H1 (cell line): ENCODE measurements around the gene ANK3. TPM values are rescaled to one million over a fixed set of nuclear protein-coding genes. Genes with fewer than 3 reads are reported as not detected.

Experiments used
- CTCF ChIA-PET: fragments of 300-600 bp; sonication (Branson Sonifier 250); formaldehyde crosslinking; loops from one replicate; lab custom pipeline; 2021; ENCODE audit not compliant: partially characterized antibody; lab: Charles Lee
- POLR2A ChIA-PET: fragments of 300-600 bp; sonication (Branson Sonifier 250); formaldehyde crosslinking; loops from one replicate; lab custom pipeline; 2021; ENCODE audit warnings: inconsistent platforms; ENCODE audit not compliant: partially characterized antibody; lab: Charles Lee
- DNase-seq, 2 experiments: peaks; one replicate each; pipeline versions ENCODE4 v3.0.0 to v3.0.0-alpha.2; 2010 to 2022; ENCODE audit warnings: low spot score in 2 of 2, low read depth in 1 of 2, mixed read lengths in 1 of 2
- FAIRE-seq: peaks from 2 replicates; lab custom pipeline; 2011; peaks lifted over from hg19 to GRCh38; lab: Jason Lieb, UNC
- H2AFZ ChIP-seq: 2 replicates; pipeline ENCODE4 v1.8.1; 2012; ENCODE audit warnings: low read length, inconsistent platforms
- H2AK5ac ChIP-seq: 2 replicates; pipeline ENCODE4 v1.6.1; 2013; ENCODE audit warnings: low read depth, low read length
- H2BK120ac ChIP-seq: replicated peaks from 2 replicates; pipeline ENCODE3; 2013; ENCODE audit warnings: low read depth, low read length, inconsistent platforms
- H2BK12ac ChIP-seq: 2 replicates; pipeline ENCODE4 v1.6.1; 2013; ENCODE audit warnings: low read depth, low read length
- H2BK15ac ChIP-seq: 2 replicates; pipeline ENCODE4 v1.6.1; 2013; ENCODE audit warnings: low read length
- H2BK20ac ChIP-seq: 2 replicates; pipeline ENCODE4 v1.6.1; 2013; ENCODE audit warnings: low read length
- H2BK5ac ChIP-seq: 2 replicates; pipeline ENCODE4 v1.6.1; 2013; ENCODE audit warnings: low read depth, low read length
- H3K14ac ChIP-seq: 2 replicates; pipeline ENCODE4 v1.6.1; 2013; ENCODE audit warnings: inconsistent platforms; ENCODE audit not compliant: insufficient read length
- H3K18ac ChIP-seq: 2 replicates; pipeline ENCODE4 v1.6.1; 2013; ENCODE audit warnings: low read length; ENCODE audit errors: extremely low read depth
- H3K23ac ChIP-seq: 2 replicates; pipeline ENCODE4 v1.6.1; 2013; ENCODE audit warnings: inconsistent platforms; ENCODE audit not compliant: insufficient read length
- H3K23me2 ChIP-seq: 2 replicates; pipeline ENCODE4 v1.6.1; 2013; ENCODE audit warnings: low read depth, low read length
- H3K27ac ChIP-seq: 2 replicates; pipeline ENCODE4 v1.6.1; 2011; ENCODE audit warnings: low read depth, low read length, inconsistent platforms
- H3K27me3 ChIP-seq, 4 experiments: replicated peaks in 1 of 4; 1 replicate in 1 of 4; 2 replicates in 3 of 4; pipeline versions ENCODE4 v1.6.1 to v1.8.1; 2011 to 2013; ENCODE audit warnings: low read length in 3 of 4, mild to moderate bottlenecking in 3 of 4, inconsistent platforms in 2 of 4, mixed read lengths in 2 of 4, moderate library complexity in 1 of 4; ENCODE audit not compliant: control insufficient read depth in 3 of 4, insufficient read depth in 3 of 4; ENCODE audit errors: extremely low read depth in 1 of 4
- H3K36me3 ChIP-seq, 4 experiments: 2 replicates each; pipeline versions ENCODE4 v1.6.1 to v1.8.1; 2011 to 2013; ENCODE audit warnings: mild to moderate bottlenecking in 4 of 4, low read length in 3 of 4, moderate library complexity in 2 of 4, control low read depth in 1 of 4, inconsistent platforms in 1 of 4; ENCODE audit not compliant: insufficient read depth in 4 of 4, control insufficient read depth in 2 of 4
- H3K4ac ChIP-seq: replicated peaks from 2 replicates; pipeline ENCODE3; 2013; ENCODE audit warnings: low read length, low read depth, mixed read lengths, inconsistent platforms; ENCODE audit not compliant: insufficient read length
- H3K4me1 ChIP-seq, 4 experiments: replicated peaks in 1 of 4; 1 replicate in 1 of 4; 2 replicates in 3 of 4; pipeline versions ENCODE4 v1.6.1 to v1.8.1; 2011 to 2013; ENCODE audit warnings: low read length in 3 of 4, inconsistent platforms in 2 of 4, mixed read lengths in 1 of 4; ENCODE audit not compliant: insufficient read depth in 4 of 4, control insufficient read depth in 3 of 4
- H3K4me2 ChIP-seq, 2 experiments: 2 replicates each; pipeline versions ENCODE4 v1.6.1 to v1.8.1; 2011 to 2013; ENCODE audit warnings: low read depth in 2 of 2, low read length in 2 of 2, control low read depth in 1 of 2, inconsistent platforms in 1 of 2, mild to moderate bottlenecking in 1 of 2; ENCODE audit not compliant: insufficient read depth in 1 of 2
- H3K4me3 ChIP-seq, 4 experiments: fragments of 200-600, 300-600 bp in 1 of 4; sonication (generic), shearing (Covaris generic), sonication (Bioruptor Twin) in 1 of 4; 2 replicates each; pipeline versions ENCODE4 v1.5.1 to v1.8.1; 2011 to 2016; ENCODE audit warnings: low read length in 4 of 4, low read depth in 3 of 4, control low read depth in 2 of 4, inconsistent platforms in 2 of 4, mild to moderate bottlenecking in 2 of 4, mixed read lengths in 1 of 4, moderate library complexity in 1 of 4; ENCODE audit not compliant: insufficient read depth in 2 of 4; ENCODE audit errors: extremely low read depth in 1 of 4
- H3K56ac ChIP-seq: replicated peaks from 2 replicates; pipeline ENCODE3; 2013; ENCODE audit warnings: low read depth, mild to moderate bottlenecking, mixed read lengths, low read length, inconsistent platforms; ENCODE audit not compliant: insufficient read length
- H3K79me1 ChIP-seq: 2 replicates; pipeline ENCODE4 v1.6.1; 2013; ENCODE audit warnings: low read depth, low read length, control low read depth
- H3K79me2 ChIP-seq, 2 experiments: 2 replicates each; pipeline versions ENCODE4 v1.6.1 to v1.8.1; 2012 to 2013; ENCODE audit warnings: low read length in 2 of 2, mild to moderate bottlenecking in 2 of 2, inconsistent platforms in 1 of 2; ENCODE audit not compliant: insufficient read depth in 2 of 2, control insufficient read depth in 1 of 2
- H3K9ac ChIP-seq, 4 experiments: replicated peaks in 1 of 4; 1 replicate in 1 of 4; 2 replicates in 3 of 4; pipeline versions ENCODE4 v1.6.1 to v1.8.1; 2011 to 2013; ENCODE audit warnings: low read depth in 3 of 4, low read length in 3 of 4, control low read depth in 2 of 4, mild to moderate bottlenecking in 2 of 4, moderate library complexity in 2 of 4, inconsistent platforms in 1 of 4; ENCODE audit errors: extremely low read depth in 1 of 4
- H3K9me3 ChIP-seq, 2 experiments: 2 replicates each; pipeline versions ENCODE4 v1.6.1 to v1.8.1; 2012 to 2013; ENCODE audit warnings: mild to moderate bottlenecking in 2 of 2, moderate library complexity in 2 of 2, control low read depth in 1 of 2, inconsistent platforms in 1 of 2, low read depth in 1 of 2, low read length in 1 of 2, mixed read lengths in 1 of 2; ENCODE audit not compliant: insufficient read depth in 2 of 2
- H4K20me1 ChIP-seq, 2 experiments: replicated peaks in 1 of 2; 2 replicates each; pipeline versions ENCODE3 to v1.8.1; 2011 to 2013; ENCODE audit warnings: inconsistent platforms in 2 of 2, low read length in 2 of 2, mild to moderate bottlenecking in 1 of 2; ENCODE audit not compliant: insufficient read depth in 2 of 2, control insufficient read depth in 1 of 2
- H4K5ac ChIP-seq: 2 replicates; pipeline ENCODE4 v1.6.1; 2013; ENCODE audit warnings: low read length, low read depth, mixed read lengths, inconsistent platforms; ENCODE audit not compliant: insufficient read length
- H4K8ac ChIP-seq: 2 replicates; pipeline ENCODE4 v1.8.0; 2013; ENCODE audit warnings: mild to moderate bottlenecking, moderate library complexity, low read length, inconsistent platforms; ENCODE audit not compliant: insufficient read depth; ENCODE audit errors: extremely low read depth
- H4K91ac ChIP-seq: replicated peaks from 2 replicates; pipeline ENCODE3; 2013; ENCODE audit warnings: low read length, mixed read lengths, inconsistent platforms; ENCODE audit not compliant: insufficient read length
- ATF2 ChIP-seq: IDR thresholded peaks from 2 replicates; pipeline ENCODE4 v1.6.1; 2012; ENCODE audit warnings: low read length, inconsistent platforms
- CBX8 ChIP-seq: fragments of 300-800, 300-1000 bp; sonication (generic); IDR thresholded peaks from 2 replicates; pipeline ENCODE4 v1.7.1; 2016; ENCODE audit warnings: low read depth, low read length, borderline replicate concordance
- CHD1 ChIP-seq: IDR thresholded peaks from 2 replicates; pipeline ENCODE4 v1.6.1; 2012; ENCODE audit warnings: low read depth, low read length, improper control_type of control experiment
- E2F6 ChIP-seq: IDR thresholded peaks from 2 replicates; pipeline ENCODE4 v1.6.1; 2012; ENCODE audit warnings: inconsistent platforms
- EZH2 ChIP-seq: fragments of 200-600 bp; sonication (generic); IDR thresholded peaks from 2 replicates; pipeline ENCODE4 v1.7.1; 2012; ENCODE audit warnings: low read depth, mild to moderate bottlenecking, moderate library complexity, low read length, inconsistent platforms; ENCODE audit not compliant: severe bottlenecking
- GABPA ChIP-seq: IDR thresholded peaks from 2 replicates; pipeline ENCODE4 v1.6.1; 2011; ENCODE audit warnings: mild to moderate bottlenecking, low read length, moderate library complexity, borderline replicate concordance; ENCODE audit not compliant: insufficient read depth
- KDM4A ChIP-seq: IDR thresholded peaks from one replicate; pipeline ENCODE4 v1.7.1; 2012; ENCODE audit warnings: low read depth, mild to moderate bottlenecking, moderate library complexity, low read length, inconsistent platforms; ENCODE audit not compliant: severe bottlenecking
- NANOG ChIP-seq: IDR thresholded peaks from 2 replicates; pipeline ENCODE4 v1.6.1; 2011; ENCODE audit warnings: low read length, low read depth, mild to moderate bottlenecking, inconsistent platforms; ENCODE audit not compliant: insufficient read depth, poor library complexity, severe bottlenecking
- RFX5 ChIP-seq: IDR thresholded peaks from 2 replicates; pipeline ENCODE4 v1.6.1; 2011; ENCODE audit warnings: low read depth, low read length, improper control_type of control experiment, borderline replicate concordance
- TAF1 ChIP-seq: IDR thresholded peaks from 2 replicates; pipeline ENCODE4 v1.6.1; 2011; ENCODE audit warnings: mild to moderate bottlenecking, low read depth, low read length
- TEAD4 ChIP-seq: IDR thresholded peaks from 2 replicates; pipeline ENCODE4 v1.6.1; 2012; ENCODE audit warnings: low read depth, low read length, inconsistent platforms, mixed read lengths
- YY1 ChIP-seq: IDR thresholded peaks from 2 replicates; pipeline ENCODE4 v1.6.1; 2011; ENCODE audit warnings: low read depth, mild to moderate bottlenecking, low read length
- WGBS, 2 experiments: shearing (Covaris generic) in 1 of 2; methylation state at CpG; one replicate each; pipeline versions ENCODE4 v1.1.6 to v1.1.7; 2013 to 2015; ENCODE audit warnings: low lambda C conversion rate in 2 of 2, mixed read lengths in 2 of 2, inconsistent platforms in 1 of 2, low coverage in 1 of 2, missing lambda C conversion rate in 1 of 2; ENCODE audit not compliant: insufficient replicate concordance in 2 of 2, insufficient coverage in 1 of 2, insufficient read length in 1 of 2; ENCODE audit errors: extremely low coverage in 1 of 2, missing lambda C conversion rate in 1 of 2; 5-methylcytosine and 5-hydroxymethylcytosine counted together
- polyA plus RNA-seq, 7 experiments: library from polyadenylated mRNA; depleted of rRNA in 3 of 7; stranded (reverse) in 5 of 7; unstranded in 2 of 7; fragments of >200 nt in 5 of 7; fragments of 200-250 nt in 2 of 7; gene quantifications; 1 replicate in 5 of 7; 2 replicates in 1 of 7; 4 replicates in 1 of 7; pipeline versions ENCODE4 v1.2.1 to v1.2.3, GENCODE V29; 2011 to 2013; ENCODE audit warnings: missing spikeins in 2 of 7, mixed read lengths in 2 of 7
- total RNA-seq: library from RNA; stranded (reverse); fragmentation: NEBNext Ultra II Directional; extraction: Animal tissue kit (Norgen Biotek cat#: 25700); gene quantifications from 2 replicates; pipeline ENCODE4 v1.2.1, GENCODE V29; 2021

Gene ANK3
- total and polyA plus RNA-seq, 2 of the 8 experiments (the other 6 are each of a cell fraction or from before 2014, with no cell fraction given): 18.1 to 67.9 TPM

- Histone ChIP-seq H3K18ac (no peak overlapping the region), H2BK15ac (no peak overlapping the region), H3K36me3 (no peaks in the 10 kb centered on the region), H3K4me3 (no peak overlapping the region), H3K79me1 (no peaks in the 10 kb centered on the region), H2BK5ac (no peak overlapping the region), H4K20me1 (no peaks in the 10 kb centered on the region), H3K14ac (no peak overlapping the region), H3K79me2 (no peaks in the 10 kb centered on the region), H3K23ac (no peak overlapping the region), H3K56ac (no peak overlapping the region), H2AFZ (no peak overlapping the region), H3K27me3 (no peaks in the 10 kb centered on the region), H2BK120ac (no peak overlapping the region), H3K9ac (no peak overlapping the region), H3K4me2 (no peak overlapping the region), H3K4ac (no peak overlapping the region), H3K9me3 (no peaks in the 10 kb centered on the region), H4K8ac (no peak overlapping the region), H4K5ac (no peak overlapping the region), H3K4me1 (peaks cover 0 to 6% (median 4%) of the 10 kb centered on the region in 4 experiments; a peak in 5 of 7 replicates), H3K23me2 (no peaks in the 10 kb centered on the region), H2BK20ac (no peak overlapping the region), H2BK12ac (no peak overlapping the region), H4K91ac (no peak overlapping the region), H3K27ac (no peak overlapping the region), H2AK5ac (no peak overlapping the region)
- DNase-seq: no peak
- POLR2A ChIA-PET: no interaction called here
- FAIRE-seq: no peak
- 97% methylated on average over 2 of the region's 2 CpGs; no CpG with 5 or more reads in 1 of the 2 experiments for WGBS, 2 experiments
- CTCF ChIA-PET: interaction anchor here (1.1 kb wide), 1 partner anchor 15 kb away, joined by 3 read pairs; no protein-coding TSS in a partner anchor
- TF ChIP-seq CHD1 (no peak), NANOG (no peak), TAF1 (no peak), ATF2 (no peak), CBX8 (no peak), YY1 (no peak), KDM4A (no peak), TEAD4 (no peak), RFX5 (no peak), GABPA (no peak), E2F6 (no peak), EZH2 (no peak)
These were observed 4.8 kb upstream of the ANK3 start for GRCh38 chr10:60394446-60394845.
